ENCODE measurements around the gene APP. TPM values are rescaled to one million over a fixed set of nuclear protein-coding genes. Genes with fewer than 3 reads are reported as not detected.

Gene APP
- total RNA-seq (2014; rRNA removed; shearing (Covaris generic)): 369 and 385 TPM in 2 replicates
- 764 and 901 TPM in 2 replicates for polyA plus RNA-seq (2015; cell fraction: cytosol; rRNA removed)
- polyA plus RNA-seq (2015; cell fraction: nucleus; rRNA removed): 87.5 and 89.3 TPM in 2 replicates

DNA sequence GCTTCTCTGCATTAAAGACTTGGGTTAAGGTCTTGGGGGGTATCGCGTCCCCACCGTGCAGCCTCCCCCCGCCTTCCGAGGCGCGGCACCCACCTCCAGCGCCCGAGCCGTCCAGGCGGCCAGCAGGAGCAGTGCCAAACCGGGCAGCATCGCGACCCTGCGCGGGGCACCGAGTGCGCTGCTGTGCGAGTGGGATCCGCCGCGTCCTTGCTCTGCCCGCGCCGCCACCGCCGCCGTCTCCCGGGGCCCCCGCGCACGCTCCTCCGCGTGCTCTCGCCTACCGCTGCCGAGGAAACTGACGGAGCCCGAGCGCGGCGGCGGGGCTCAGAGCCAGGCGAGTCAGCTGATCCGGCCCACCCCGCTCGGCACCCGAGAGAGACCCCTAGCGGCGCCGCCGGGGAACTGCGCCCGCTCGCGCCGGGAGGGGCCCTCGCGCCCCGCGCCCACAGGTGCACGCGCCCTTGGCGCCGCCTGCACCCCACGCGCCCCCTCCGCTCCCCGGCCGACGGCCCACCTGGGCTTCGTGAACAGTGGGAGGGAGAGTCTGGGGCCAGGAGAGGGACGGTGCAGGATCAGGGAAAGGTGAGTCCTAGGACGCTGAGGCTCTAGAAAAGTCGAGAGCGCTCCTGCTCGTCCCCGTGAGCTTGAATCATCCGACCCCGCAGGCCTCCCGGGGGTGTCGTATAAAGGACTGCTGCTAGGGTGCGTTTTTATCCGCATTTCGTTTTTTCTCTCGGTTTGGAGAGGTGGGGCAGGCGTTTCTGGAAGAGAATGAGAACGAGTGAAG is at the start of gene APP:
APP (minus strand) TSS at position 300 of the 787 bp plus-strand sequence; CDS start at position 150, 150 bp downstream.
- in situ Hi-C loops (cut with HindIII; ENCODE audit: low pct_unique_long_range_greater_than_20kb, low sequenced_read_pairs): no loop called here
- DNase-seq (ENCODE audit: low read depth, low spot score): peak; percentile 71

DNA sequence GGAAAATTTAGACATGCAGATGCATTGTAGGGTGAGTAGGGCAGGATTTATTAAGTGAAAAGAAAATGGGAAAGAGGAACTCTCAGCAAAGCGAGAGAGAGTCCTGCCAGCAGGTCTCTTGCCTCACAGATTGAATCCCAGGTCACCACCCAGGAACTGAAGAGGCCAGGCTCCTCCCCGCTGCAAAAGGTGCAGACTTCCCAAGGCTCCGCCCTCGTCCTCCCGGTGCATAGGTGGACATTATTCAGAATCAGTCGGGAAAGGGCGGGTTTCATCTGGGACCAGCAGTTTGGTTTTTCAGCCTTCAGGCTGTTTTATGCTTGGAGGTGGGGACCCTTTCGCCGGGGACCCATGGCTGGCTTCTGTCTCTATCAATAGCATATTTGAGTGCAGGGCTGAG is 41.6 kb upstream of the APP start:
- in situ Hi-C loops (cut with HindIII; ENCODE audit: low pct_unique_long_range_greater_than_20kb, low sequenced_read_pairs): no loop called here
- DNase-seq (ENCODE audit: low read depth, low spot score): no peak

DNA sequence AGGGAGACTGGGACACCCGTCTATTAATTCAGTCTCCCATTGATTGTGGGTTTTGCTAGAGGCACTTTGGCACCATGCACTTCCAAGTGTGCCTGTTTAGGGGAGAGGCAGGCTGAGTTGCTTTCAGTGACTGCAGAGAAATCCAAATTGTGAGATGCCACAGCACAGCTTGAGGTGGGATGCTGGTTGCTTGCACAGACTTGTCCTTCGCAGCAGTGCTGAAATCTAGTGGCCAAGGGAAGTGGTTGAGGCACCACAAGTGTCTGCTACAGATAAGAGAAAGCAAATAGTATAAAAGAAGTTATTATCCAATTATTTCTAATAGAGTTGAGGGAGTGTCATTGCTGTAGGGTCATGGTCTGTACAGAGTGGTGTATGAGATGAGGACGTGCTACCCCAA is 40.0 kb upstream of the APP start:
- in situ Hi-C loops (cut with HindIII; ENCODE audit: low pct_unique_long_range_greater_than_20kb, low sequenced_read_pairs): no loop called here
- DNase-seq (ENCODE audit: low read depth, low spot score): no peak

DNA sequence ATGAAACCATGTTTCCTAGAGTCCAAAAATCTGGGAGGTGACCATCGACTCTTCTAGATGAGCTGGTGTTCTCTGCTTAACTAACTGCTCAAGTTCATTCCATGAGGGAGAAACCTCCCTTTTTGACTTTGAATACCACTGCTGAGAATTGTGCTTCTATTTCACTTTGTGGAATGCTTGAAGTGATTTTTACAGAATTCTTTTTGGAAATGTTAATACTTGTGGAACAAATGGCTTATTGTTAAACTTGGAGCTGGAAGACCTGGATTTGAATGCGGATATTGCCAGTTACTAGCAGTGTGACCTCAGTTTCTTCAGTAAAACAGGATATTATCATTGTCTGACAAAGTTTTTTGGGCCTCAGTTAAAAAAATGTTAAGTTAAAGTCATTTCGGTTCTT is 36.5 kb upstream of the APP start:
- DNase-seq (ENCODE audit: low read depth, low spot score): peak; percentile 18
- in situ Hi-C loops (cut with HindIII; ENCODE audit: low pct_unique_long_range_greater_than_20kb, low sequenced_read_pairs): no loop called here

DNA sequence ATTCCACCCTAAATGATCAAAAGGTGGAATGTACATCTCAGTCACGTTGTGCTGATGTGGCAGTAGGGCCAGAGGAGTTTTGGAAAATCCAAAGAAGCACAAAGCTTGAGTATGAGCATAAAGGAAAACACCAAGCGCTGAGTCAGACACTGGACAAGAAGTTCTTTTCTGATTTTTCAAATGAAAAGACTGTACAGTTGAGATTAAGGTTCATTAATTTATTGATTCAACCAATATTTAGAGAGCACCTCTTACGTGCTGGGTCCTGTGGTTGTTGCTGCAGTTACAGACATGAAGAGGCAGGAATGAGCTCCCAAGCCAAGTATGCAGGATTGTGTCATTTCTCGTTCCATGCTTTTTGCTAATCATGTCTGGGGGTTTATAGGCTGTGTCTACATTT is 28.9 kb upstream of the APP start:
- in situ Hi-C loops (cut with HindIII; ENCODE audit: low pct_unique_long_range_greater_than_20kb, low sequenced_read_pairs): no loop called here
- DNase-seq (ENCODE audit: low read depth, low spot score): no peak

DNA sequence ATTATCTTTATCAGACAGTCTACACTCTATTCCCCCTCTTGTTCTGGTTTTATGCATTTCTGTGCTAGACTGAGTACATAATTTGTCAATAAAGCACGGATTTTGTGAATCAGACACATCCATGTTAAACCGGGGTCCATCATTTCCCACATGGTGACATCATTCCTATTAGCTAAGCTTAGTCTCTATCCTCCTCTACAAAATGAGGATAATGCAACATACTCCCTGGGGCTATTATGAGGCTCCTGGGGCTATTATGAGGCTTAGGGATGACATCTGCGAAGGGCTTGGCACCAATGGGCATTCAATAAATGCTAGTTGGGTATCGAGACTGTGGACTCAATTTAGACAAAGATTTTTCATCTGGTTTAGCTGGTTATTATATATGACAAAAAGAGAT is 25.1 kb upstream of the APP start:
- in situ Hi-C loops (cut with HindIII; ENCODE audit: low pct_unique_long_range_greater_than_20kb, low sequenced_read_pairs): no loop called here
- no peak for DNase-seq (ENCODE audit: low read depth, low spot score)

DNA sequence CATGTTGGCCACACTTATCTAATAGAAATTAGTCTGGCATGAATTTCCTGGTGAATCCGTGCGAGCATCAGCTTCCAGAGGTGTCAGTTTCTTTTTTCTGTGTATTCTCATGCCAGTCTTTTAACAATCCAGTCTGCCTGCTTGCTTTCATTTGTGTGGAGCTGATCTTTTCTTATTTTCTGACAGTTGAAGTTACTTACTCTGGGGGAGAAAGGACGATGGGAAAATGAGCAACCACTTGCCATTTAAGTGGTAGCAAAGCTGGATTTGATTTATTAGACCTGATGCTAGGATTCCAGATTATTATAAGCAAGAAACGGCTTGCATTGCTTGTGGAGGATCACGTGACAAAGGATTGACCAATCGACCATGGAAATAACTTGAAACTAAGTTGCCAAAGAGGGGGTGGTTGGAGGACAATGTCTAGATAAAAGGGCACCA is 24.3 kb upstream of the APP start:
- in situ Hi-C loops (cut with HindIII; ENCODE audit: low pct_unique_long_range_greater_than_20kb, low sequenced_read_pairs): no loop called here
- DNase-seq (ENCODE audit: low read depth, low spot score): no peak

DNA sequence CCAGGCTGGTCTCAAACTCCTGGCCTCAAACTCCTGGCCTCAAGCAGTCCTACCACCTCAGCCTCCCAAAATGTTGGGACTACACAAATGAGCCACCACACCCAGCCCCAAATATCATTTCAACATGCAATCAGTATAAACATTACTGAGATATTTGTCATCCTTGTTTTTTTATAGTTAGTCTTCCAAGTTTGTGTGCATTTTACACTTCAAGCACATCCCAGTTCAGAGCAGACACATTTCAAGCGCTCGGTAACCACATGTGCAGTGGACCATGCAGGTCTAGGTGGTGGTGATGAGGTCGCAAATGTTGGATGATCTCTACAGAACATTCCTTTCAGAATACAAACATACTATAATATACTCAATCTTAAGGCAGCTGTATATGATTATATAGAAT is 23.8 kb upstream of the APP start:
- in situ Hi-C loops (cut with HindIII; ENCODE audit: low pct_unique_long_range_greater_than_20kb, low sequenced_read_pairs): no loop called here
- DNase-seq (ENCODE audit: low read depth, low spot score): no peak

DNA sequence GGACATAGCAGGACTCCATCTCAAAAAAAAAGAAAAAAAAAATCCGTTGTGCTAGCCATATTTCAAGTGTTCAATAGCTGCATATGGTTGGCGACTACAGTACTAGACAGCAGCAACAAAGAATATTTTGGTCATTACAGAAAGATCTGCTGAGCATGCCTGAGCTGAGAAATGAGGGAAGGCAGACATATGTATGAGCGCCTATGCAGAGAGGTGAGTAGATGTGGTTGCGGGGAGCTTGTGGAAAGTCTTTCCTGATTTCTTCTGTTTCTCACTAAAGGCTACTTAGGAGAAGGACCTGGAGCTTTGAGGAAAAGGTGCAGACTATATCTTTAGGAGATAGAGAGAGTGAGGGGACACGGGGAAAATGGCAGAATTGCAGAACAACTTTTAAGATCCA is 21.0 kb upstream of the APP start:
- in situ Hi-C loops (cut with HindIII; ENCODE audit: low pct_unique_long_range_greater_than_20kb, low sequenced_read_pairs): no loop called here
- no peak for DNase-seq (ENCODE audit: low read depth, low spot score)

DNA sequence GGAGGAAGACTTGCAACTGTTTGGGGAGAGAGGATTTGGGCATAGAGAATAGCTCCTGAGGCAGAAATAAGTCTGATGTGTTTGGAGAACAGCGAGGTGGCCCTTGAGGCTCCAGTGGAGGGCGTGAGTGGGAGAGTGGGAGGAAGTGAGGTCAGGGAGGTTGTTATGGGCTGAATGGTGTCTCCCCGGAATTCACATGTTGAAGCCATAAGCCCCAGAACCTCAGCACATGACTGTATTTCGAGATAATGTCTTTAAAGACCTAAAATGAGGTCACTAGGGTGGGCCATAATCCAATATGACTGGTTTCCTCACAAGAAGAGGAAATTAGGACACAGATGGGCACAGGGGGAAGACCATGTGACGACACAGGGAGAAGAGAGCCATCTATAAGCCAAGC is 17.9 kb upstream of the APP start:
- DNase-seq (ENCODE audit: low read depth, low spot score): no peak
- in situ Hi-C loops (cut with HindIII; ENCODE audit: low pct_unique_long_range_greater_than_20kb, low sequenced_read_pairs): no loop called here

DNA sequence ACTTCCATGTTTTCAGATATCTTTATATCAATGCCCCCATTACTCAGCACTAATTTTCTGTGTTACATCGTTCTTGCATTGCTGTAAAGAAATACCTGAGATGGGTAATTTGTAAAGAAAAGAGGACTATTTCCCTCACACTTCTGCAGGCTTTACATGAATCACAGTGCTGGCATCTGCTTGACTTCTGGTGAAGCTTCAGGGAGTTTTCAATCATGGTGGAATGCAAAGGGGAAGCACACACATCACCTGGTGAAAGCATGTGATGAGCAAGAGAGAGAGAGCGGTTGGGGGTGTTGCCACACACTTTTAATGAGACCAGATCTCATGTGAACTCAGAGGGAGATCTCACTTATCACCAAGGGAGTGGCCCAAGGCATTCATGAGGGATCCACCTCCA is 14.9 kb upstream of the APP start:
- DNase-seq (ENCODE audit: low read depth, low spot score): no peak
- in situ Hi-C loops (cut with HindIII; ENCODE audit: low pct_unique_long_range_greater_than_20kb, low sequenced_read_pairs): no loop called here

DNA sequence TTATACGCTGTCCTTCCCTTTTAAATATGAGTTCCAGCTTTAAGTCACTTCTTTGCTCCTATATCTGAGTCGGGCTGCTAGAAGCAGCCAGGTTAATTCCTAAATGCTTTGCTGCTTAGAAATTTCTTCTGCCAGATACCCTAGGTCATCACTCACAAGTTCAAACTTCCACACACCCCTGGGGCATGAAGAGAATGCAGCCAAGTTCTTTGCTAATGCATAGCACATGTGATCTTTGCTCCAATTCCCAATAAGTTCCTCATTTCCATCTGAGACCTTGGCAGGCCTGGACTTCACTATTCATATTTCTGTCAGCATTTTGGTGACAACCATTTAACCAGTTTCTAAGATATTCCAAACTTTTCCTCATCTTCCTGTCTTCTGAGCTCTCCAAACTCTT is 14.5 kb upstream of the APP start:
- no peak for DNase-seq (ENCODE audit: low read depth, low spot score)
- in situ Hi-C loops (cut with HindIII; ENCODE audit: low pct_unique_long_range_greater_than_20kb, low sequenced_read_pairs): no loop called here

DNA sequence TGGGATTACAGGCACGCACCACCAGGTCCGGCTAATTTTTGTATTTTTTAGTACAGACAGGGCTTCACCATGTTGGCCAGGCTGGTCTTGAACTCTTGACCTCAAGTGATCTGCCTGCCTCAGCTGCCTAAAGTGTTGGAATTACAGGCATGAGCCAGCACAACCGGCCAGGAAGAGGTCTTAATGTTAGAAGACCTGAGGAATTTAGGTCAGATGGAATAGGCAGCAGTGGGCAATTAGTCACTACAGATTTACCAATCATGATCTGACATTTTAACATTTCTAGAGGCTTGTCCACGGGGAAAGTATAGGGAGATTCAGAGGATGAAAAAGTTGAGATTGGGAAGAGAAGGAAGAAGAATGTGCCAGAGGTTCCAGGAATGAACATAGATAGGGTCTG is 8.9 kb upstream of the APP start:
- in situ Hi-C loops (cut with HindIII; ENCODE audit: low pct_unique_long_range_greater_than_20kb, low sequenced_read_pairs): no loop called here
- DNase-seq (ENCODE audit: low read depth, low spot score): no peak

DNA sequence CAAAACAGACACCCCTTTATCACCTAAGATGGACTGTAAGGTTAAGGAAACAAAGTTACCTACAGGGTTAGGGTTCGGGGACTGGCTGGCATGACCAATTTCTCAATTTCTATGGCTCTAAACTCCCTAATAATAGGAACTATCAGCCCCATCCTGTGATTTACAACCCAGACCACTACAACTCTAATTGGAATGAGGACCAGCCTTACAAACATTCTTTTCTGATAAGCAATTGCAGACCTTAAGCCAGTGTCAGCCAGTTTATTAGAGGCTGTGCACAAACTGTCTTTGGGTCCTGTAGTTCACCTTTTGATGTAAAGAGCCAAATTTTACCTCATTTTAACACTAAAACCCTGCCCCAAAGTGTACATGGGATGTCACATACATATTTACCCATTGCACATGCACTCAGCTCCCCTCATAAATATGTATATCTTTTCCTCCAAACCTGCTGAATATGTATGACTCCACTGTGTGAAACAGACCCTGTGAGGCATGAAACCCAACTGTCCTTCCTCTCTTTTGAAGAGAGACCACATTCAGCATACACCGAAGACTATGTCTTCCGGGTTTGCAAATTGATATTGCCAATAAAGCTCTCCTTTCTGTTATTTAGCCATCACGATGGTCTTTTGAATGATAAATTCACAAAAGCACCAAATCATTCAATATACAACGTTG is 7.3 kb upstream of the APP start:
- DNase-seq (ENCODE audit: low read depth, low spot score): no peak
- in situ Hi-C loops (cut with HindIII; ENCODE audit: low pct_unique_long_range_greater_than_20kb, low sequenced_read_pairs): no loop called here

DNA sequence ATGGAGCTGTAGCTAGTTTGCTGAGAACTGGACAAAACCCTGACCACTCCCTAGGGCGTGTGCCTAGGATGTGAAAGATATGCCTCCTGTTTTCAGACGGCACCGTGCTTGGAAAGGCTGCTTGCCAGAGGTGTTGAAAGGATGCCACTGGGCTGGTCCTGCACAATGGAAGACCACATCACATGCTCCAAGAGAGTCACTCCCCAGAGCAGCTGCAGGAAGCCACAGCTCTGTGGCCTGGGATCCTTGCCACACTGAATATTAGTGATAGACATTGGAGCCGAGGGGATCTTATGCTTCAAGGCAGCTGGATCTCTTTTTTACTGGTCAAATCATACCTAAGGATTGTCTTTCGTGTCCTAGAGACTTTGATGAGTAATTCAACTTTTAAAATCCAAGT is 6.6 kb upstream of the APP start:
- in situ Hi-C loops (cut with HindIII; ENCODE audit: low pct_unique_long_range_greater_than_20kb, low sequenced_read_pairs): no loop called here
- no peak for DNase-seq (ENCODE audit: low read depth, low spot score)

DNA sequence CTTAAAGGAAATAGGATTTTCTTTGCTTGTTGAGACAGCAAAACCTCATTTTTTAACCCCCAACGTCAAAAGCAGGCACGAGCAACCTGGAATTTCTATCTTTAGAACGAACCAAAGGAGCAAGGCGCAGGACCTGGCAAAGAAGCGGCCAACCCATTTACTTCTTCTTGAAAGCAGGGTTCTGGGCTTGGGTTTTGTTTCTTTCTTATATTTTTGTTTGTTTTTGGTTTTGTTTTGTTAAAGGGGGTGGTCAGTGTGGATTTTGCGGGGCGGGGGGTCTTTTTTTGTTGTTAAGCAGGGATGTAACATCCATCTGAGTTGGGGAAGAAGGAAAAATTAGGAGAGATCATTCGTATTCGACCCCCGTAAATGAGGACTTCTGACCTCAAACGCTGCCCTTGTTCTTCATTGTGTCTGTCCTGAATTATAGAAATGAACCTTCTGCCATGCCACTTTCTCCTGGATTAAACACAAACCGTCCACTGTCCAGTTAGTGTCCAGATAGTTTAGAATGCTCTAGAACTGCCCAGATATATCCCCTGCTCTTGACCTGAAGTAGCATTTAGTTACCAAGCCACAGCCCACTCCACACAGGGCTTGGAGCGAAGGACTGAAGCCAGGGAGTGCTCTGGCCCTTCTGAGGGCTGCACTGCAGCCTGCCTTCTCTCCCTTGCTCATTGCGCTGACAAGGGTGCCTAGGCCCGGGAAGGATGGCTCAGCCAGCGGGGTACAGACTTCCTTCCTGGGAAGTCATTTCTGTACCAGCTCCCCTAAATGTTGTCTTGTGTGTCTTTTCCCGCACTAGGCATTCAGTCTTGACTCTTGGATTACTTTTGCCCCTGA is 909 bp upstream of the APP start:
- in situ Hi-C loops (cut with HindIII; ENCODE audit: low pct_unique_long_range_greater_than_20kb, low sequenced_read_pairs): no loop called here
- DNase-seq (ENCODE audit: low read depth, low spot score): no peak

DNA sequence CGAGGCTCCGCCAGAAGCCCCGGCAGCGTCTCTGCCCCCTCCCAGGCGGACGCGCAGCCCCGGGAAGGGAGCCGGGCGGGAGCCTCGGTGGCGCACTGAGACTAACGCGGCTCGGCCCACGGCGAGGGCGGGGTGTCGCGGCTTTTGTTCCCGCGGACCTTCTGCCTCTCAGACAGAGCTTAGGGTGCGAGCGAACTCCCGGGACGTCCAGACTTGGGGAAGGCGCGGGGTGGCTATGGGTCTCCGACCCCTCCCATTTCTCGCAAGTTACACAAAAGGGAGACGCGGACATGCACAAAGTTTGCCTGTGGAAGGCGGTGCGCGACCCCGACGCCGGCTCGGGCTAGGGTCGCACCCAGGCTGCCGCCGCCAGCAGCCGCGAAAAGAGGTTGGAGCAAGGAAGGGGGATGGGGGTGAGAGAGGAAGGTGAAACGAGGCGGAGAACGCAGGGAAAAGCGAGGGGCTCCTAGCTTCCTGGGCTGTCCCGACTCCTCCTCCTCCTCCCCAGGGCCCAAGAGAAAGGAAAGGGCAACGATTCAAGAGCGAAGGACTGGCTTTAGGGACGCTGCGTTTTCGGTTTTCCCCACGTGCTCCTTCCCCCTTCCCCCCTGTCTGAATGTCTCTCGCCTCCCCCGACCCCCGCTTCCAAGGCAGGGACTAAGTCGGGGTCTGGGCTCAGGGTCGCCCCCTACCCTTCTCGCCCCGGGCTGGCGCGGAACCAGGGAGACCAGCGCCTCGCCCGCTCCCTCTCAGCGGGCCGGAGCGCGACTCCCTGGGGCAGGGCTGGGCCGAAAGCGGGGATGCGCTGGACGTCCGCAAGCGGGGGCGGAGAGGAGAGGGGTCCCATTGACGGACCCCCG is 729 bp downstream of the APP start:
- in situ Hi-C loops (cut with HindIII; ENCODE audit: low pct_unique_long_range_greater_than_20kb, low sequenced_read_pairs): no loop called here
- peak; percentile 61 for DNase-seq (ENCODE audit: low read depth, low spot score)
